Measurements from ENCODE around the gene CSNK2A3.

The CSNK2A3 gene

GRCh38 chr11:11332141-11332710, 20.8 kb downstream of the CSNK2A3 start:
- no peak for DNase-seq

GRCh38 chr11:11329062-11329806, 23.8 kb downstream of the CSNK2A3 start:
- no peak for DNase-seq

GRCh38 chr11:11324090-11324489, 29.0 kb downstream of the CSNK2A3 start:
- DNase-seq = no peak

- DNase-seq = no peak
These were observed 30.9 kb downstream of the CSNK2A3 start for GRCh38 chr11:11322101-11322500.

GRCh38 chr11:11320825-11321224, 32.2 kb downstream of the CSNK2A3 start:
- DNase-seq = no peak

- no peak for DNase-seq
These were observed 34.1 kb downstream of the CSNK2A3 start for GRCh38 chr11:11318961-11319360.

- DNase-seq = no peak
These were observed 34.6 kb downstream of the CSNK2A3 start for GRCh38 chr11:11318461-11318860.

- no peak for DNase-seq
These were observed 36.3 kb downstream of the CSNK2A3 start for GRCh38 chr11:11316651-11317230.

GRCh38 chr11:11313902-11314692, 39.0 kb downstream of the CSNK2A3 start:
- no peak for DNase-seq

GRCh38 chr11:11313426-11313825, 39.6 kb downstream of the CSNK2A3 start:
- DNase-seq = no peak

GRCh38 chr11:11312738-11313137, 40.3 kb downstream of the CSNK2A3 start:
- no peak for DNase-seq

- no peak for DNase-seq
These were observed 41.9 kb downstream of the CSNK2A3 start for GRCh38 chr11:11311169-11311568.

GRCh38 chr11:11309906-11310305, 43.1 kb downstream of the CSNK2A3 start:
- no peak for DNase-seq

GRCh38 chr11:11308249-11308648, 44.8 kb downstream of the CSNK2A3 start:
- DNase-seq = no peak

GRCh38 chr11:11306855-11307254, 46.2 kb downstream of the CSNK2A3 start:
- DNase-seq = no peak

- no peak for DNase-seq
These were observed 48.5 kb downstream of the CSNK2A3 start for GRCh38 chr11:11304550-11304949.

GRCh38 chr11:11302565-11302964, 50.5 kb downstream of the CSNK2A3 start:
- DNase-seq = no peak

All from CD4-positive, alpha-beta T cell treated with Interleukin-6 for 4 hours (primary cell).